HAP-1 (cell line): ENCODE data around the gene SOCS1.

Source experiments
- DNase-seq, 2 experiments: peaks; one replicate each; pipeline ENCODE4 v3.0.0-alpha.2; 2016 to 2020; ENCODE audit warnings: low spot score in 2 of 2
- H3K27me3 ChIP-seq: fragments of 250-450 bp; sonication (Bioruptor Pico); 2 replicates; pipeline ENCODE4 v1.5.1; 2020; ENCODE audit warnings: low read depth, mild to moderate bottlenecking, moderate library complexity
- H3K36me3 ChIP-seq: fragments of 250-450 bp; sonication (Bioruptor Pico); replicated peaks from 2 replicates; pipeline ENCODE4 v1.5.1; 2020; ENCODE audit warnings: mild to moderate bottlenecking
- H3K4me1 ChIP-seq: fragments of 250-450 bp; sonication (Bioruptor Pico); 2 replicates; pipeline ENCODE4 v1.5.1; 2020; ENCODE audit warnings: mild to moderate bottlenecking
- H3K4me3 ChIP-seq: fragments of 250-450 bp; sonication (Bioruptor Pico); 2 replicates; pipeline ENCODE4 v1.5.1; 2020; ENCODE audit warnings: mild to moderate bottlenecking, moderate library complexity
- H3K9me3 ChIP-seq: fragments of 250-450 bp; sonication (Bioruptor Pico); 2 replicates; pipeline ENCODE4 v1.5.1; 2020; ENCODE audit warnings: mild to moderate bottlenecking, moderate library complexity
- in situ Hi-C: fragments of 300-500 bp; cut with MboI; formaldehyde crosslinking; loops from 3 replicates; pipeline ENCODE4 v1.14.3; 2020; ENCODE audit warnings: low sequenced_read_pairs, inconsistent platforms, mixed read lengths

Gene SOCS1

GRCh38 chr16:11251525-11252481 lies 4.2 kb downstream of the SOCS1 start:
- Histone ChIP-seq H3K36me3 (no peaks in the 10 kb centered on the region), H3K4me3 (no peak overlapping the region), H3K4me1 (peaks cover 7% of the 10 kb centered on the region), H3K9me3 (no peaks in the 10 kb centered on the region), H3K27me3 (no peaks in the 10 kb centered on the region)
- DNase-seq: no peak
- in situ Hi-C loops: no loop called here

- DNase-seq: no peak
- Histone ChIP-seq H3K36me3 (no peaks in the 10 kb centered on the region), H3K9me3 (no peaks in the 10 kb centered on the region), H3K4me3 (no peak overlapping the region), H3K27me3 (no peaks in the 10 kb centered on the region), H3K4me1 (peaks cover 7% of the 10 kb centered on the region)
- in situ Hi-C loops: no loop called here
These were observed 5.0 kb downstream of the SOCS1 start for GRCh38 chr16:11250786-11251524.

- in situ Hi-C loops: no loop called here
- Histone ChIP-seq H3K4me3 (no peak overlapping the region), H3K27me3 (no peaks in the 10 kb centered on the region), H3K4me1 (peaks cover 7% of the 10 kb centered on the region), H3K9me3 (no peaks in the 10 kb centered on the region), H3K36me3 (no peaks in the 10 kb centered on the region)
- no peak for DNase-seq
These were observed 5.8 kb downstream of the SOCS1 start for GRCh38 chr16:11250091-11250785.

- H3K36me3 ChIP-seq: no peaks in the 10 kb centered on the region
These were observed 6.6 kb downstream of the SOCS1 start for GRCh38 chr16:11249233-11250061.

GRCh38 chr16:11248133-11248532 lies 7.9 kb downstream of the SOCS1 start:
- no peaks in the 10 kb centered on the region for H3K27me3 ChIP-seq
- no peaks in the 10 kb centered on the region; the same call in 1 of the 2 replicates for H3K4me1 ChIP-seq
- DNase-seq: no peak
- no peak overlapping the region for H3K4me3 ChIP-seq
- no peaks in the 10 kb centered on the region for H3K36me3 ChIP-seq
- in situ Hi-C loops: no loop called here
- H3K9me3 ChIP-seq: no peaks in the 10 kb centered on the region

More at GRCh38 chr16:11249233-11250061, 6.6 kb downstream of the SOCS1 start:
- Histone ChIP-seq H3K4me1 (peaks cover 4% of the 10 kb centered on the region), H3K9me3 (no peaks in the 10 kb centered on the region), H3K4me3 (no peak overlapping the region), H3K27me3 (no peaks in the 10 kb centered on the region)
- in situ Hi-C loops: no loop called here
- no peak for DNase-seq

GRCh38 chr16:11245988-11246387 lies 10.0 kb downstream of the SOCS1 start:
- in situ Hi-C loops: no loop called here
- no peaks in the 10 kb centered on the region for H3K9me3 ChIP-seq
- no peaks in the 10 kb centered on the region; the same call in 1 of the 2 replicates for H3K4me1 ChIP-seq
- no peaks in the 10 kb centered on the region for H3K27me3 ChIP-seq
- DNase-seq: no peak
- no peaks in the 10 kb centered on the region for H3K36me3 ChIP-seq
- no peak overlapping the region for H3K4me3 ChIP-seq

- Histone ChIP-seq H3K4me3 (no peak overlapping the region), H3K27me3 (no peaks in the 10 kb centered on the region), H3K4me1 (no peaks in the 10 kb centered on the region; the same call in 1 of the 2 replicates), H3K9me3 (no peaks in the 10 kb centered on the region), H3K36me3 (no peaks in the 10 kb centered on the region)
- in situ Hi-C loops: no loop called here
- no peak for DNase-seq
These were observed 10.7 kb downstream of the SOCS1 start for GRCh38 chr16:11245222-11245737.

GRCh38 chr16:11242658-11243057 lies 13.3 kb downstream of the SOCS1 start:
- in situ Hi-C loops: no loop called here

GRCh38 chr16:11241480-11242204 lies 14.4 kb downstream of the SOCS1 start:
- Histone ChIP-seq H3K27me3 (no peaks in the 10 kb centered on the region), H3K9me3 (no peaks in the 10 kb centered on the region), H3K4me3 (no peak overlapping the region), H3K36me3 (no peaks in the 10 kb centered on the region), H3K4me1 (no peaks in the 10 kb centered on the region; the same call in 1 of the 2 replicates)
- in situ Hi-C loops: no loop called here
- DNase-seq: no peak

More at GRCh38 chr16:11242658-11243057, 13.3 kb downstream of the SOCS1 start:
- H3K9me3 ChIP-seq: no peaks in the 10 kb centered on the region
- no peaks in the 10 kb centered on the region; the same call in 1 of the 2 replicates for H3K4me1 ChIP-seq
- H3K36me3 ChIP-seq: no peaks in the 10 kb centered on the region
- H3K4me3 ChIP-seq: no peak overlapping the region
- H3K27me3 ChIP-seq: no peaks in the 10 kb centered on the region
- no peak for DNase-seq

- H3K4me3 ChIP-seq: no peak overlapping the region
- no peaks in the 10 kb centered on the region; the same call in 1 of the 2 replicates for H3K4me1 ChIP-seq
- no peak for DNase-seq
- in situ Hi-C loops: no loop called here
- no peaks in the 10 kb centered on the region for H3K36me3 ChIP-seq
- no peaks in the 10 kb centered on the region for H3K27me3 ChIP-seq
- no peaks in the 10 kb centered on the region for H3K9me3 ChIP-seq
These were observed 15.1 kb downstream of the SOCS1 start for GRCh38 chr16:11240636-11241473.

- Histone ChIP-seq H3K9me3 (no peaks in the 10 kb centered on the region), H3K4me1 (no peaks in the 10 kb centered on the region; the same call in 1 of the 2 replicates), H3K4me3 (no peak overlapping the region), H3K36me3 (no peaks in the 10 kb centered on the region), H3K27me3 (no peaks in the 10 kb centered on the region)
- no peak for DNase-seq
- in situ Hi-C loops: no loop called here
These were observed 16.1 kb downstream of the SOCS1 start for GRCh38 chr16:11239644-11240632.
